K562 (cell line): ENCODE results near the gene SAT2. TPM values are rescaled to one million over a fixed set of nuclear protein-coding genes. Genes with fewer than 3 reads are reported as not detected.
A peak's percentile ranks its signal among the peaks of the same experiment; 100 is the strongest.

ENCODE experiments used
- CBFA2T3 ChIP-seq: fragments of 450-650 bp; IDR thresholded peaks from 2 replicates; pipeline ENCODE4 v1.6.1; 2017
- ESRRA ChIP-seq: fragments of 450-650 bp; IDR thresholded peaks from 2 replicates; pipeline ENCODE4 v1.6.1; 2014; ENCODE audit warnings: low read depth, mild to moderate bottlenecking, moderate library complexity, borderline replicate concordance
- FOS ChIP-seq: IDR thresholded peaks from 3 replicates; pipeline ENCODE4 v1.6.1; 2011; ENCODE audit not compliant: insufficient read length; ENCODE audit errors: extremely low read depth
- FOXA3 ChIP-seq, 2 experiments: fragments of 450-650 bp in 1 of 2; sonication (generic) in 1 of 2; formaldehyde crosslinking; IDR thresholded peaks in 1 of 2; conservative IDR thresholded peaks in 1 of 2; 2 replicates each; pipeline versions ENCODE4 v1.4.0 to v1.8.0; 2020 to 2022; ENCODE audit warnings: mild to moderate bottlenecking in 2 of 2, missing genetic modification reagents in 1 of 2
- MAFG ChIP-seq: fragments of 450-650 bp; conservative IDR thresholded peaks from 2 replicates; pipeline ENCODE4 v1.6.1; 2016; ENCODE audit warnings: missing genetic modification characterization, missing compliant biosample characterization
- NFE2 ChIP-seq: IDR thresholded peaks from 2 replicates; pipeline ENCODE4 v1.6.1; 2014; ENCODE audit warnings: antibody characterized with exemption, low read depth
- NFRKB ChIP-seq: fragments of 450-650 bp; IDR thresholded peaks from 2 replicates; pipeline ENCODE4 v1.6.1; 2016; ENCODE audit warnings: low read depth
- POLR2A ChIP-seq: fragments of 450-650 bp; conservative IDR thresholded peaks from 2 replicates; pipeline ENCODE4 v1.6.1; 2016
- PPARD ChIP-seq: fragments of 250-450 bp; sonication (Bioruptor Pico); IDR thresholded peaks from 2 replicates; pipeline ENCODE4 v1.8.0; 2022; ENCODE audit warnings: inconsistent platforms, mild to moderate bottlenecking, moderate library complexity
- SMARCA4 ChIP-seq: fragments of 450-650 bp; IDR thresholded peaks from 2 replicates; pipeline ENCODE4 v1.6.1; 2016
- XRCC4 ChIP-seq: IDR thresholded peaks from one replicate; pipeline ENCODE4 v1.6.1; 2011; ENCODE audit not compliant: insufficient read depth, insufficient read length; ENCODE audit errors: extremely low read depth
- XRCC5 ChIP-seq: fragments of 200-400 bp; formaldehyde crosslinking; IDR thresholded peaks from 2 replicates; pipeline ENCODE4 v1.6.1; 2017; ENCODE audit warnings: low read depth, mild to moderate bottlenecking, low read length
- ZNF263 ChIP-seq: sonication (generic); formaldehyde crosslinking; IDR thresholded peaks from 2 replicates; pipeline ENCODE4 v1.8.0; 2022; ENCODE audit warnings: mild to moderate bottlenecking, missing genetic modification reagents, borderline replicate concordance
- ZNF311 ChIP-seq: fragments of 250-450 bp; sonication (Bioruptor Pico); IDR thresholded peaks from 2 replicates; pipeline ENCODE4 v1.4.0; 2020; ENCODE audit warnings: mild to moderate bottlenecking, moderate library complexity
- ZNF764 ChIP-seq: fragments of 250-450 bp; sonication (Bioruptor Pico); IDR thresholded peaks from 2 replicates; pipeline ENCODE4 v1.4.0; 2020; ENCODE audit warnings: low read depth, mild to moderate bottlenecking, moderate library complexity
- polyA plus RNA-seq, 8 experiments: library from polyadenylated mRNA; depleted of rRNA in 4 of 8; stranded (reverse) in 5 of 8; unstranded in 3 of 8; fragments of >200 nt; fragmentation: Nextera tagmentation in 2 of 8; fragmentation: Illumina TruSeq in 1 of 8; extraction: Ambion mirVana in 2 of 8; extraction: Trizol in 1 of 8; gene quantifications; 2 replicates each; pipeline versions ENCODE4 v1.2.1 to v1.2.3, GENCODE V29; 2011 to 2014; ENCODE audit warnings: inconsistent platforms in 1 of 8, missing spikeins in 1 of 8
- total RNA-seq, 7 experiments: library from RNA; depleted of rRNA in 6 of 7; stranded (reverse); fragments of >200 nt in 6 of 7; fragmentation: Illumina TruSeq in 2 of 7; extraction: Trizol in 2 of 7; gene quantifications; 2 replicates each; pipeline versions ENCODE4 v1.2.1 to v1.2.3, GENCODE V29; 2011 to 2021; ENCODE audit warnings: low replicate concordance in 1 of 7
- TF ChIP-seq, protein P1 (sequence below): sonication (generic); formaldehyde crosslinking; IDR thresholded peaks from 2 replicates; pipeline ENCODE4 v1.8.0; 2022; ENCODE audit warnings: missing genetic modification reagents, mild to moderate bottlenecking, borderline replicate concordance
- TF ChIP-seq, protein P2 (sequence below): fragments of 450-650 bp; IDR thresholded peaks from 2 replicates; pipeline ENCODE4 v1.6.1; 2014; ENCODE audit warnings: low read depth, mild to moderate bottlenecking, moderate library complexity, borderline replicate concordance
- TF ChIP-seq, protein P3 (sequence below): fragments of 450-650 bp; IDR thresholded peaks from 2 replicates; pipeline ENCODE4 v1.6.1; 2016; ENCODE audit warnings: low read depth, mild to moderate bottlenecking, moderate library complexity
- TF ChIP-seq, protein P4 (sequence below): fragments of 250-450 bp; sonication (Bioruptor Pico); IDR thresholded peaks from 2 replicates; pipeline ENCODE4 v1.8.0; 2021; ENCODE audit warnings: borderline replicate concordance, mild to moderate bottlenecking, moderate library complexity; ENCODE audit not compliant: poor library complexity, severe bottlenecking
- TF ChIP-seq, protein P5 (sequence below): fragments of 250-450 bp; sonication (Bioruptor Pico); IDR thresholded peaks from 2 replicates; pipeline ENCODE4 v1.4.0; 2020; ENCODE audit warnings: mild to moderate bottlenecking
- TF ChIP-seq, protein P6 (sequence below): IDR thresholded peaks from 2 replicates; pipeline ENCODE4 v1.6.1; 2016; ENCODE audit warnings: missing genetic modification characterization, missing compliant biosample characterization

SAT2 gene
- total and polyA plus RNA-seq, 9 of the 15 experiments (the other 6 are each of a cell fraction or from before 2014, with no cell fraction given): 2.0 to 8.0 (median 5.3) TPM

DNA sequence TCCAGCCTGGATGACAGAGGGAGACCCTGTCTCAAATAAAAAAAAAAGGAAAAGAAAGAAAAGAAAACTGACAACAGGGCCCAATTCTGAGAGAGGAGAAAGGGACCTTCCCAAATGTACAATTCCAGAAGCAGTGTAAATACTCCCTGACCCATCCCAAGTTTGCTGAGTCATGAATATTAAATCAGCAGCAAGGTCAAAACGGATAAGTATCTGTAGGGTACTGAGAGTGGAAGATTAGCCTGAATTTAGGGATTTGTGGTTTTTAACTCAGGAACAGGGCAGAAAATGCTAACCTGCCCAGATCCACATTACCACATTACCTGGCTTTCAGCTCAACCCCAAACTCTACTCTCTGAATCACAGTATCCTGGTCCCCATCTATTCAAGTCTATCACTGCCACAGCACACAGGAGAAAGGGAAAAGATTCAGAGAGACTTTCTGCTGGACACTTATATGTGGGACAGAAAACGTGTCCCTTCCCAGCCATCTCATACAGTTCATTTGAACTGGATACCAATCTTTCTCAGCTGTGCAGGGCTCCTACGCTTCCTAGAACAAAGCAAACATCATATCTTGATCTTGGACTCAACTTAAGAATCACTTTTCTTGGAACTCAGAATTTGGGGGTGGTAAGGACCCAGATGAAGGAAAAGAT is 15.9 kb downstream of the SAT2 start (continued):
- TF ChIP-seq, protein P1, sequence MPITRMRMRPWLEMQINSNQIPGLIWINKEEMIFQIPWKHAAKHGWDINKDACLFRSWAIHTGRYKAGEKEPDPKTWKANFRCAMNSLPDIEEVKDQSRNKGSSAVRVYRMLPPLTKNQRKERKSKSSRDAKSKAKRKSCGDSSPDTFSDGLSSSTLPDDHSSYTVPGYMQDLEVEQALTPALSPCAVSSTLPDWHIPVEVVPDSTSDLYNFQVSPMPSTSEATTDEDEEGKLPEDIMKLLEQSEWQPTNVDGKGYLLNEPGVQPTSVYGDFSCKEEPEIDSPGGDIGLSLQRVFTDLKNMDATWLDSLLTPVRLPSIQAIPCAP (CRISPR knock-in tag): no peak
- peak; percentile 99 for TF ChIP-seq MAFG (tag)
- no peak for TF ChIP-seq POLR2A
- peak; percentile 24; the same call in 1 of the 2 replicates for TF ChIP-seq CBFA2T3
- TF ChIP-seq FOS: no peak
- TF ChIP-seq NFE2: peak; percentile 89
- TF ChIP-seq, protein P2, sequence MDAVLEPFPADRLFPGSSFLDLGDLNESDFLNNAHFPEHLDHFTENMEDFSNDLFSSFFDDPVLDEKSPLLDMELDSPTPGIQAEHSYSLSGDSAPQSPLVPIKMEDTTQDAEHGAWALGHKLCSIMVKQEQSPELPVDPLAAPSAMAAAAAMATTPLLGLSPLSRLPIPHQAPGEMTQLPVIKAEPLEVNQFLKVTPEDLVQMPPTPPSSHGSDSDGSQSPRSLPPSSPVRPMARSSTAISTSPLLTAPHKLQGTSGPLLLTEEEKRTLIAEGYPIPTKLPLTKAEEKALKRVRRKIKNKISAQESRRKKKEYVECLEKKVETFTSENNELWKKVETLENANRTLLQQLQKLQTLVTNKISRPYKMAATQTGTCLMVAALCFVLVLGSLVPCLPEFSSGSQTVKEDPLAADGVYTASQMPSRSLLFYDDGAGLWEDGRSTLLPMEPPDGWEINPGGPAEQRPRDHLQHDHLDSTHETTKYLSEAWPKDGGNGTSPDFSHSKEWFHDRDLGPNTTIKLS: no peak
- no peak for TF ChIP-seq NFRKB
- peak; percentile 81; the same call in 1 of the 2 replicates for TF ChIP-seq ESRRA
- TF ChIP-seq PPARD: no peak
- TF ChIP-seq, protein P3, sequence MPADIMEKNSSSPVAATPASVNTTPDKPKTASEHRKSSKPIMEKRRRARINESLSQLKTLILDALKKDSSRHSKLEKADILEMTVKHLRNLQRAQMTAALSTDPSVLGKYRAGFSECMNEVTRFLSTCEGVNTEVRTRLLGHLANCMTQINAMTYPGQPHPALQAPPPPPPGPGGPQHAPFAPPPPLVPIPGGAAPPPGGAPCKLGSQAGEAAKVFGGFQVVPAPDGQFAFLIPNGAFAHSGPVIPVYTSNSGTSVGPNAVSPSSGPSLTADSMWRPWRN: 0 out of 2 replicates have a peak, but pooled peaks have one; percentile 20
- TF ChIP-seq, protein P4, sequence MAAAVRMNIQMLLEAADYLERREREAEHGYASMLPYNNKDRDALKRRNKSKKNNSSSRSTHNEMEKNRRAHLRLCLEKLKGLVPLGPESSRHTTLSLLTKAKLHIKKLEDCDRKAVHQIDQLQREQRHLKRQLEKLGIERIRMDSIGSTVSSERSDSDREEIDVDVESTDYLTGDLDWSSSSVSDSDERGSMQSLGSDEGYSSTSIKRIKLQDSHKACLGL (CRISPR knock-in tag): no peak
- TF ChIP-seq, protein P5, sequence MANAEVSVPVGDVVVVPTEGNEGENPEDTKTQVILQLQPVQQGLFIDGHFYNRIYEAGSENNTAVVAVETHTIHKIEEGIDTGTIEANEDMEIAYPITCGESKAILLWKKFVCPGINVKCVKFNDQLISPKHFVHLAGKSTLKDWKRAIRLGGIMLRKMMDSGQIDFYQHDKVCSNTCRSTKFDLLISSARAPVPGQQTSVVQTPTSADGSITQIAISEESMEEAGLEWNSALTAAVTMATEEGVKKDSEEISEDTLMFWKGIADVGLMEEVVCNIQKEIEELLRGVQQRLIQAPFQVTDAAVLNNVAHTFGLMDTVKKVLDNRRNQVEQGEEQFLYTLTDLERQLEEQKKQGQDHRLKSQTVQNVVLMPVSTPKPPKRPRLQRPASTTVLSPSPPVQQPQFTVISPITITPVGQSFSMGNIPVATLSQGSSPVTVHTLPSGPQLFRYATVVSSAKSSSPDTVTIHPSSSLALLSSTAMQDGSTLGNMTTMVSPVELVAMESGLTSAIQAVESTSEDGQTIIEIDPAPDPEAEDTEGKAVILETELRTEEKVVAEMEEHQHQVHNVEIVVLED (CRISPR knock-in tag): no peak
- no peak for TF ChIP-seq XRCC4
- no peak for TF ChIP-seq XRCC5
- no peak for TF ChIP-seq FOXA3 (CRISPR knock-in tag; conservative IDR thresholded peaks at IDR 0.05 in 1 of 2, IDR thresholded peaks at IDR 0.05 in 1 of 2)
- TF ChIP-seq SMARCA4: peak; percentile 19; the same call in 1 of the 2 replicates
- no peak for TF ChIP-seq ZNF764 (CRISPR knock-in tag)
- TF ChIP-seq, protein P6, sequence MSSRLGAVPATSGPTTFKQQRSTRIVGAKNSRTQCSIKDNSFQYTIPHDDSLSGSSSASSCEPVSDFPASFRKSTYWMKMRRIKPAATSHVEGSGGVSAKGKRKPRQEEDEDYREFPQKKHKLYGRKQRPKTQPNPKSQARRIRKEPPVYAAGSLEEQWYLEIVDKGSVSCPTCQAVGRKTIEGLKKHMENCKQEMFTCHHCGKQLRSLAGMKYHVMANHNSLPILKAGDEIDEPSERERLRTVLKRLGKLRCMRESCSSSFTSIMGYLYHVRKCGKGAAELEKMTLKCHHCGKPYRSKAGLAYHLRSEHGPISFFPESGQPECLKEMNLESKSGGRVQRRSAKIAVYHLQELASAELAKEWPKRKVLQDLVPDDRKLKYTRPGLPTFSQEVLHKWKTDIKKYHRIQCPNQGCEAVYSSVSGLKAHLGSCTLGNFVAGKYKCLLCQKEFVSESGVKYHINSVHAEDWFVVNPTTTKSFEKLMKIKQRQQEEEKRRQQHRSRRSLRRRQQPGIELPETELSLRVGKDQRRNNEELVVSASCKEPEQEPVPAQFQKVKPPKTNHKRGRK (tag): no peak
- TF ChIP-seq ZNF311: no peak
- TF ChIP-seq ZNF263 (CRISPR knock-in tag): no peak
